Stimulated activated CD4-positive, alpha-beta T cell treated with anti-CD3 and anti-CD28 coated beads, TNF-alpha, amount 100 ng/mL, for 1 hour (primary cell): ENCODE data around the gene CDADC1.
"Not testable (repeated sequence)": the region's sequence is repeated elsewhere in the genome, so short reads cannot be mapped to it uniquely, and the experiment has no call there.

ENCODE experiments used
- DNase-seq, 3 donors: peaks; one replicate each; pipeline ENCODE4 v3.0.0-alpha.2; 2020; ENCODE audit warnings: low read depth in 3 of 3, low spot score in 1 of 3

The CDADC1 gene

GRCh38 chr13:49311816-49312215 lies 64.1 kb downstream of the CDADC1 start:
- no peak for DNase-seq

- DNase-seq: no peak
Measured at GRCh38 chr13:49314344-49314882, 66.7 kb downstream of the CDADC1 start.

GRCh38 chr13:49315036-49315565 lies 67.4 kb downstream of the CDADC1 start:
- DNase-seq: no peak

- DNase-seq: no peak
Measured at GRCh38 chr13:49315756-49316482, 68.2 kb downstream of the CDADC1 start.

GRCh38 chr13:49319551-49319950 lies 71.8 kb downstream of the CDADC1 start:
- DNase-seq: no peak

- no peak for DNase-seq
Measured at GRCh38 chr13:49319951-49320350, 72.2 kb downstream of the CDADC1 start.

- DNase-seq: no peak
Measured at GRCh38 chr13:49320975-49321374, 73.2 kb downstream of the CDADC1 start.

- no peak for DNase-seq
Measured at GRCh38 chr13:49322702-49323101, 75.0 kb downstream of the CDADC1 start.

GRCh38 chr13:49323344-49323743 lies 75.6 kb downstream of the CDADC1 start:
- DNase-seq: no peak

GRCh38 chr13:49326222-49326917 lies 78.6 kb downstream of the CDADC1 start:
- DNase-seq: no peak

- not testable (repeated sequence) for DNase-seq
Measured at GRCh38 chr13:49327145-49327544, 79.4 kb downstream of the CDADC1 start.

- no peak for DNase-seq
Measured at GRCh38 chr13:49329831-49330545, 82.3 kb downstream of the CDADC1 start.

GRCh38 chr13:49330546-49330864 lies 82.8 kb downstream of the CDADC1 start:
- DNase-seq: no peak

GRCh38 chr13:49336655-49337054 lies 88.9 kb downstream of the CDADC1 start:
- DNase-seq: no peak

- no peak for DNase-seq
Measured at GRCh38 chr13:49340161-49340560, 92.4 kb downstream of the CDADC1 start.

- DNase-seq: no peak
Measured at GRCh38 chr13:49341517-49341916, 93.8 kb downstream of the CDADC1 start.

- no peak for DNase-seq
Measured at GRCh38 chr13:49341941-49342340, 94.2 kb downstream of the CDADC1 start.

GRCh38 chr13:49342454-49342853 lies 94.7 kb downstream of the CDADC1 start:
- no peak for DNase-seq
